Loucy (cell line): ENCODE results near the gene CACNA1S.

Experiments used
- H2AFZ ChIP-seq: fragments of 200-600 bp; sonication (generic); 2 replicates; pipeline ENCODE4 v1.6.0; 2016; ENCODE audit warnings: antibody characterized with exemption, mild to moderate bottlenecking, low read length, moderate library complexity
- H3F3A ChIP-seq: fragments of 200-600 bp; 2 replicates; pipeline ENCODE4 v1.6.0; 2016; ENCODE audit warnings: antibody characterized with exemption, low read depth, mild to moderate bottlenecking
- H3K27me3 ChIP-seq: fragments of 200-600 bp; sonication (generic); 2 replicates; pipeline ENCODE4 v1.6.1; 2014; ENCODE audit warnings: low read length, mild to moderate bottlenecking; ENCODE audit not compliant: insufficient read depth, poor library complexity, severe bottlenecking
- H3K36me3 ChIP-seq: fragments of 200-600 bp; sonication (generic); 2 replicates; pipeline ENCODE4 v1.6.1; 2016; ENCODE audit warnings: low read length; ENCODE audit not compliant: insufficient read depth
- H3K4me1 ChIP-seq: fragments of 200-600 bp; sonication (generic); 2 replicates; pipeline ENCODE4 v1.5.1; 2014; ENCODE audit warnings: low read length, mild to moderate bottlenecking; ENCODE audit not compliant: insufficient read depth, poor library complexity, severe bottlenecking
- H3K4me2 ChIP-seq: fragments of 200-600 bp; sonication (generic); 2 replicates; pipeline ENCODE4 v1.6.0; 2014; ENCODE audit warnings: antibody characterized with exemption, low read length, low read depth, mild to moderate bottlenecking; ENCODE audit not compliant: poor library complexity, severe bottlenecking
- H3K4me3 ChIP-seq: fragments of 200-600 bp; sonication (generic); 2 replicates; pipeline ENCODE4 v1.5.1; 2014; ENCODE audit warnings: low read length, mild to moderate bottlenecking, mixed read lengths; ENCODE audit not compliant: poor library complexity, severe bottlenecking
- H3K79me2 ChIP-seq: fragments of 200-600 bp; sonication (generic); 2 replicates; pipeline ENCODE4 v1.6.1; 2014; ENCODE audit warnings: low read length; ENCODE audit not compliant: insufficient read depth
- H3K9ac ChIP-seq: fragments of 200-600 bp; sonication (generic); 2 replicates; pipeline ENCODE4 v1.6.0; 2014; ENCODE audit warnings: mild to moderate bottlenecking, low read depth, low read length, moderate library complexity; ENCODE audit not compliant: poor library complexity, severe bottlenecking
- H3K9me2 ChIP-seq: fragments of 200-600 bp; sonication (generic); replicated peaks from 2 replicates; pipeline ENCODE4 v1.6.1; 2016; ENCODE audit warnings: low read depth, low read length, mixed read lengths
- H3K9me3 ChIP-seq: fragments of 200-600 bp; sonication (generic); 2 replicates; pipeline ENCODE4 v1.6.1; 2014; ENCODE audit warnings: mild to moderate bottlenecking, antibody characterized with exemption, low read length, low read depth; ENCODE audit not compliant: insufficient read depth
- H4K20me1 ChIP-seq: fragments of 200-600 bp; sonication (generic); 2 replicates; pipeline ENCODE4 v1.6.0; 2014; ENCODE audit warnings: antibody characterized with exemption, low read length, mild to moderate bottlenecking; ENCODE audit not compliant: insufficient read depth, poor library complexity, severe bottlenecking
- CTCF ChIP-seq: fragments of 200-600 bp; sonication (generic); conservative IDR thresholded peaks from 2 replicates; pipeline ENCODE4 v1.5.1; 2014; ENCODE audit warnings: mild to moderate bottlenecking, antibody characterized with exemption, low read length
- EZH2phosphoT487 ChIP-seq: fragments of 200-600 bp; IDR thresholded peaks from 2 replicates; pipeline ENCODE4 v1.6.1; 2018; ENCODE audit warnings: antibody characterized with exemption, mild to moderate bottlenecking, moderate library complexity, borderline replicate concordance

Gene CACNA1S

GRCh38 chr1:201088901-201089525 is 23.2 kb downstream of the CACNA1S start:
- H2AFZ ChIP-seq: no peak overlapping the region
- H3K4me3 ChIP-seq: no peak overlapping the region
- H3K9me3 ChIP-seq: no peaks in the 10 kb centered on the region
- H3K9ac ChIP-seq: no peak overlapping the region
- H3K4me1 ChIP-seq: no peaks in the 10 kb centered on the region
- H3K9me2 ChIP-seq: no peaks in the 10 kb centered on the region
- TF ChIP-seq CTCF (no peak), EZH2phosphoT487 (no peak)
- no peaks in the 10 kb centered on the region for H3K27me3 ChIP-seq
- H3K36me3 ChIP-seq: no peaks in the 10 kb centered on the region
- no peaks in the 10 kb centered on the region for H3K79me2 ChIP-seq
- no peaks in the 10 kb centered on the region for H4K20me1 ChIP-seq
- no peak overlapping the region for H3K4me2 ChIP-seq
- H3F3A ChIP-seq: no peaks in the 10 kb centered on the region

- Histone ChIP-seq H3K9me3 (no peaks in the 10 kb centered on the region), H4K20me1 (no peaks in the 10 kb centered on the region), H3K27me3 (no peaks in the 10 kb centered on the region), H3K36me3 (no peaks in the 10 kb centered on the region), H3K9ac (no peak overlapping the region), H3K79me2 (no peaks in the 10 kb centered on the region), H2AFZ (no peak overlapping the region), H3K9me2 (no peaks in the 10 kb centered on the region), H3K4me2 (no peak overlapping the region), H3K4me1 (no peaks in the 10 kb centered on the region), H3F3A (no peaks in the 10 kb centered on the region), H3K4me3 (no peak overlapping the region)
- TF ChIP-seq CTCF: no peak
Observed at GRCh38 chr1:201088395-201088794, 23.8 kb downstream of the CACNA1S start.

- Histone ChIP-seq H4K20me1 (no peaks in the 10 kb centered on the region), H3K36me3 (no peaks in the 10 kb centered on the region), H3K9ac (no peak overlapping the region), H3K9me3 (no peaks in the 10 kb centered on the region), H3K4me1 (no peaks in the 10 kb centered on the region), H3K4me3 (no peak overlapping the region), H3K4me2 (no peak overlapping the region), H3F3A (no peaks in the 10 kb centered on the region), H3K27me3 (no peaks in the 10 kb centered on the region), H3K79me2 (no peaks in the 10 kb centered on the region), H3K9me2 (no peaks in the 10 kb centered on the region), H2AFZ (no peak overlapping the region)
- TF ChIP-seq EZH2phosphoT487 (no peak), CTCF (peak; percentile 82)
Observed at GRCh38 chr1:201085902-201086735, 26.1 kb downstream of the CACNA1S start.
